ENCODE data around the gene SORCS1.
A peak's percentile ranks its signal among the peaks of the same experiment; 100 is the strongest.

SORCS1 gene

GRCh38 chr10:107163881-107164861, at the start of gene SORCS1:
TSS of gene SORCS1 (minus strand) at chr10:107164706.
- Histone ChIP-seq H3K4me3 (ENCODE audit: low read length) (peak within 1 kb of the TSS; percentile 79), H3K27me3 (ENCODE audit: control insufficient read depth, insufficient read depth, low read length) (peaks cover 9% of the 10 kb centered on the region; the same call in 1 of the 2 replicates), H3K27ac (ENCODE audit: low read length) (no peak within 1 kb of the TSS), H3K4me1 (ENCODE audit: control insufficient read depth, insufficient read depth, low read length) (peaks cover 1% of the 10 kb centered on the region; the same call in 1 of the 2 replicates), H3K36me3 (ENCODE audit: control insufficient read depth, insufficient read depth, low read length) (no peaks in the 10 kb centered on the region), H3K9me3 (ENCODE audit: control insufficient read depth, insufficient read depth, low read length) (no peaks in the 10 kb centered on the region)
- no CpG with 5 or more reads among the region's 105 CpGs for WGBS (ENCODE audit: insufficient coverage, insufficient read length)
- no peak for DNase-seq (ENCODE audit: low read depth, low spot score)

GRCh38 chr10:107214261-107214660, 49.8 kb upstream of the SORCS1 start:
- Histone ChIP-seq H3K27me3 (ENCODE audit: control insufficient read depth, insufficient read depth, low read length) (no peaks in the 10 kb centered on the region), H3K36me3 (ENCODE audit: control insufficient read depth, insufficient read depth, low read length) (no peaks in the 10 kb centered on the region), H3K9me3 (ENCODE audit: control insufficient read depth, insufficient read depth, low read length) (no peaks in the 10 kb centered on the region), H3K27ac (ENCODE audit: low read length) (no peak overlapping the region), H3K4me1 (ENCODE audit: control insufficient read depth, insufficient read depth, low read length) (no peaks in the 10 kb centered on the region), H3K4me3 (ENCODE audit: low read length) (no peak overlapping the region)
- no peak for DNase-seq (ENCODE audit: low read depth, low spot score)
- whole genome bisulfite sequencing (ENCODE audit: insufficient coverage, insufficient read length): no CpG with 5 or more reads among the region's 2 CpGs

GRCh38 chr10:107213861-107214260, 49.4 kb upstream of the SORCS1 start:
- WGBS (ENCODE audit: insufficient coverage, insufficient read length): no CpG with 5 or more reads among the region's 8 CpGs
- H3K36me3 ChIP-seq (ENCODE audit: control insufficient read depth, insufficient read depth, low read length): no peaks in the 10 kb centered on the region
- H3K9me3 ChIP-seq (ENCODE audit: control insufficient read depth, insufficient read depth, low read length): no peaks in the 10 kb centered on the region
- H3K27ac ChIP-seq (ENCODE audit: low read length): no peak overlapping the region
- no peaks in the 10 kb centered on the region for H3K4me1 ChIP-seq (ENCODE audit: control insufficient read depth, insufficient read depth, low read length)
- DNase-seq (ENCODE audit: low read depth, low spot score): no peak
- H3K27me3 ChIP-seq (ENCODE audit: control insufficient read depth, insufficient read depth, low read length): no peaks in the 10 kb centered on the region
- no peak overlapping the region for H3K4me3 ChIP-seq (ENCODE audit: low read length)

- Histone ChIP-seq H3K9me3 (ENCODE audit: control insufficient read depth, insufficient read depth, low read length) (no peaks in the 10 kb centered on the region), H3K4me3 (ENCODE audit: low read length) (no peak overlapping the region), H3K27ac (ENCODE audit: low read length) (no peak overlapping the region), H3K36me3 (ENCODE audit: control insufficient read depth, insufficient read depth, low read length) (no peaks in the 10 kb centered on the region), H3K27me3 (ENCODE audit: control insufficient read depth, insufficient read depth, low read length) (no peaks in the 10 kb centered on the region), H3K4me1 (ENCODE audit: control insufficient read depth, insufficient read depth, low read length) (no peaks in the 10 kb centered on the region)
- WGBS (ENCODE audit: insufficient coverage, insufficient read length): no CpG with 5 or more reads among the region's 4 CpGs
- no peak for DNase-seq (ENCODE audit: low read depth, low spot score)
Observed at GRCh38 chr10:107206833-107207232, 42.3 kb upstream of the SORCS1 start.

GRCh38 chr10:107169516-107169915, 5.0 kb upstream of the SORCS1 start:
- Histone ChIP-seq H3K36me3 (ENCODE audit: control insufficient read depth, insufficient read depth, low read length) (no peaks in the 10 kb centered on the region), H3K27me3 (ENCODE audit: control insufficient read depth, insufficient read depth, low read length) (peaks cover 2% of the 10 kb centered on the region; the same call in 1 of the 2 replicates), H3K4me1 (ENCODE audit: control insufficient read depth, insufficient read depth, low read length) (no peaks in the 10 kb centered on the region), H3K27ac (ENCODE audit: low read length) (no peak overlapping the region), H3K4me3 (ENCODE audit: low read length) (no peak overlapping the region), H3K9me3 (ENCODE audit: control insufficient read depth, insufficient read depth, low read length) (no peaks in the 10 kb centered on the region)
- WGBS (ENCODE audit: insufficient coverage, insufficient read length): no CpG with 5 or more reads among the region's 1 CpG
- DNase-seq (ENCODE audit: low read depth, low spot score): no peak

- DNase-seq (ENCODE audit: low read depth, low spot score): no peak
- no peaks in the 10 kb centered on the region for H3K36me3 ChIP-seq (ENCODE audit: control insufficient read depth, insufficient read depth, low read length)
- H3K9me3 ChIP-seq (ENCODE audit: control insufficient read depth, insufficient read depth, low read length): no peaks in the 10 kb centered on the region
- H3K4me3 ChIP-seq (ENCODE audit: low read length): no peak overlapping the region
- no peak overlapping the region for H3K27ac ChIP-seq (ENCODE audit: low read length)
- H3K27me3 ChIP-seq (ENCODE audit: control insufficient read depth, insufficient read depth, low read length): peaks cover 3% of the 10 kb centered on the region; the same call in 1 of the 2 replicates
- H3K4me1 ChIP-seq (ENCODE audit: control insufficient read depth, insufficient read depth, low read length): no peaks in the 10 kb centered on the region
- no CpG with 5 or more reads among the region's 1 CpG for WGBS (ENCODE audit: insufficient coverage, insufficient read length)
Observed at GRCh38 chr10:107168738-107169137, 4.2 kb upstream of the SORCS1 start.

- Histone ChIP-seq H3K4me1 (ENCODE audit: control insufficient read depth, insufficient read depth, low read length) (no peaks in the 10 kb centered on the region), H3K9me3 (ENCODE audit: control insufficient read depth, insufficient read depth, low read length) (no peaks in the 10 kb centered on the region), H3K27ac (ENCODE audit: low read length) (no peak overlapping the region), H3K36me3 (ENCODE audit: control insufficient read depth, insufficient read depth, low read length) (no peaks in the 10 kb centered on the region), H3K27me3 (ENCODE audit: control insufficient read depth, insufficient read depth, low read length) (peaks cover 9% of the 10 kb centered on the region; the same call in 1 of the 2 replicates), H3K4me3 (ENCODE audit: low read length) (no peak overlapping the region)
- no CpG with 5 or more reads among the region's 2 CpGs for WGBS (ENCODE audit: insufficient coverage, insufficient read length)
- no peak for DNase-seq (ENCODE audit: low read depth, low spot score)
Observed at GRCh38 chr10:107166403-107166802, 1.9 kb upstream of the SORCS1 start.

- no peaks in the 10 kb centered on the region; the same call in 1 of the 2 replicates for H3K4me1 ChIP-seq (ENCODE audit: control insufficient read depth, insufficient read depth, low read length)
- no peaks in the 10 kb centered on the region for H3K9me3 ChIP-seq (ENCODE audit: control insufficient read depth, insufficient read depth, low read length)
- H3K27ac ChIP-seq (ENCODE audit: low read length): no peak overlapping the region
- WGBS (ENCODE audit: insufficient coverage, insufficient read length): no CpG with 5 or more reads among the region's 14 CpGs
- H3K4me3 ChIP-seq (ENCODE audit: low read length): peak overlapping the region; percentile 79; the same call in 1 of the 2 replicates
- H3K36me3 ChIP-seq (ENCODE audit: control insufficient read depth, insufficient read depth, low read length): no peaks in the 10 kb centered on the region
- no peak for DNase-seq (ENCODE audit: low read depth, low spot score)
- peaks cover 9% of the 10 kb centered on the region; the same call in 1 of the 2 replicates for H3K27me3 ChIP-seq (ENCODE audit: control insufficient read depth, insufficient read depth, low read length)
Observed at GRCh38 chr10:107164992-107165391, 486 bp upstream of the SORCS1 start.

- no peak for DNase-seq (ENCODE audit: low read depth, low spot score)
- Histone ChIP-seq H3K4me1 (ENCODE audit: control insufficient read depth, insufficient read depth, low read length) (peaks cover 1% of the 10 kb centered on the region; the same call in 1 of the 2 replicates), H3K27ac (ENCODE audit: low read length) (no peak overlapping the region), H3K36me3 (ENCODE audit: control insufficient read depth, insufficient read depth, low read length) (no peaks in the 10 kb centered on the region), H3K4me3 (ENCODE audit: low read length) (peak overlapping the region; percentile 79; the same call in 1 of the 2 replicates), H3K27me3 (ENCODE audit: control insufficient read depth, insufficient read depth, low read length) (peaks cover 9% of the 10 kb centered on the region; the same call in 1 of the 2 replicates), H3K9me3 (ENCODE audit: control insufficient read depth, insufficient read depth, low read length) (no peaks in the 10 kb centered on the region)
- WGBS (ENCODE audit: insufficient coverage, insufficient read length): no CpG with 5 or more reads among the region's 7 CpGs
Observed at GRCh38 chr10:107163076-107163855, 1.2 kb downstream of the SORCS1 start.

GRCh38 chr10:107160866-107161265, 3.6 kb downstream of the SORCS1 start:
- Histone ChIP-seq H3K27me3 (ENCODE audit: control insufficient read depth, insufficient read depth, low read length) (peaks cover 9% of the 10 kb centered on the region; the same call in 1 of the 2 replicates), H3K4me1 (ENCODE audit: control insufficient read depth, insufficient read depth, low read length) (peaks cover 1% of the 10 kb centered on the region; the same call in 1 of the 2 replicates), H3K36me3 (ENCODE audit: control insufficient read depth, insufficient read depth, low read length) (no peaks in the 10 kb centered on the region), H3K9me3 (ENCODE audit: control insufficient read depth, insufficient read depth, low read length) (no peaks in the 10 kb centered on the region), H3K4me3 (ENCODE audit: low read length) (no peak overlapping the region), H3K27ac (ENCODE audit: low read length) (no peak overlapping the region)
- whole genome bisulfite sequencing (ENCODE audit: insufficient coverage, insufficient read length): no CpG with 5 or more reads among the region's 3 CpGs
- DNase-seq (ENCODE audit: low read depth, low spot score): no peak
